ENCODE data around the gene MEIS2. TPM values are rescaled to one million over a fixed set of nuclear protein-coding genes. Genes with fewer than 3 reads are reported as not detected.

Gene MEIS2
- total RNA-seq, 1 donor from 2014 or later, result 20.7 TPM

DNA sequence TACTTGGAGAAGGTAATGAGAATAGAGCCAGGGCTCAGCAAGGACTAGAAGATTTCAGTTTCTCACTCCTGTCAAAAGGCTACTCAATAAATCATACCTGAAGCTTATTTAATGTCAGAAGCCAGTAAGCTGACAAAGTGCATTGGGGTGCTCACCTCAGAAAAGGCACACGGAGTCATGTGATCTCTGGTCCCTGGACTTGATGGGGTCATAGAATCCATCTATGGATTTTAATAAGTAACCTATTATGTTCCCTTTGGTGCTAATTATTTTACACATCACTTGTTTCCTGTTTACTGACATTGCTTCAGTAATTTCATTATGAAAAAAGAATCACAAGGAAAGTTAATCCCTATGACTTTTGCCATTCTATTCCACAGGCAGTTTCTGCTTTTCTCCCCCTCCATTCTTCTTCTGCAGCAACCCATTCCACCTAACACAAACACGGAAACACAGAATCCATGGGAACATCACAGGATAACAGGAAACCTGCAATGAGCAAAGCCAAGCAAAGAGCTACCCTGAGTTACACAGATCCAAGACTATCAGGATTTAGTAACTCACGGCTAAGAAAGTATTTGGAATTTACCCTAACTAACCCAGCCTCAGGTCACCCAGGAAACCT lies 159.6 kb downstream of the MEIS2 start:
- TF ChIP-seq, protein P1, sequence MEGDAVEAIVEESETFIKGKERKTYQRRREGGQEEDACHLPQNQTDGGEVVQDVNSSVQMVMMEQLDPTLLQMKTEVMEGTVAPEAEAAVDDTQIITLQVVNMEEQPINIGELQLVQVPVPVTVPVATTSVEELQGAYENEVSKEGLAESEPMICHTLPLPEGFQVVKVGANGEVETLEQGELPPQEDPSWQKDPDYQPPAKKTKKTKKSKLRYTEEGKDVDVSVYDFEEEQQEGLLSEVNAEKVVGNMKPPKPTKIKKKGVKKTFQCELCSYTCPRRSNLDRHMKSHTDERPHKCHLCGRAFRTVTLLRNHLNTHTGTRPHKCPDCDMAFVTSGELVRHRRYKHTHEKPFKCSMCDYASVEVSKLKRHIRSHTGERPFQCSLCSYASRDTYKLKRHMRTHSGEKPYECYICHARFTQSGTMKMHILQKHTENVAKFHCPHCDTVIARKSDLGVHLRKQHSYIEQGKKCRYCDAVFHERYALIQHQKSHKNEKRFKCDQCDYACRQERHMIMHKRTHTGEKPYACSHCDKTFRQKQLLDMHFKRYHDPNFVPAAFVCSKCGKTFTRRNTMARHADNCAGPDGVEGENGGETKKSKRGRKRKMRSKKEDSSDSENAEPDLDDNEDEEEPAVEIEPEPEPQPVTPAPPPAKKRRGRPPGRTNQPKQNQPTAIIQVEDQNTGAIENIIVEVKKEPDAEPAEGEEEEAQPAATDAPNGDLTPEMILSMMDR (IDR thresholded peaks at IDR 0.05), result no peak
- Histone ChIP-seq H3K27ac (no peak overlapping the region), H3K36me3 (no peaks in the 10 kb centered on the region), H3K4me3 (no peak overlapping the region), H3K27me3 (ENCODE audit: low read depth) (no peaks in the 10 kb centered on the region), H3K4me1 (no peaks in the 10 kb centered on the region), H3K9me3 (no peaks in the 10 kb centered on the region)
- intact Hi-C loops (cut with DNase I), result no loop called here
- DNase-seq (no peak), ATAC-seq (no peak)

GRCh38 chr15:36940219-36940618 lies 160.1 kb downstream of the MEIS2 start:
- H3K27ac ChIP-seq, result no peak overlapping the region
- TF ChIP-seq, protein P1 (IDR thresholded peaks at IDR 0.05), result no peak
- H3K9me3 ChIP-seq, result no peaks in the 10 kb centered on the region
- ATAC-seq, result no peak
- no peaks in the 10 kb centered on the region for H3K36me3 ChIP-seq
- H3K4me1 ChIP-seq, result no peaks in the 10 kb centered on the region
- H3K27me3 ChIP-seq (ENCODE audit: low read depth), result no peaks in the 10 kb centered on the region
- intact Hi-C loops (cut with DNase I), result no loop called here
- DNase-seq, result no peak
- H3K4me3 ChIP-seq, result no peak overlapping the region

GRCh38 chr15:36938764-36939163 lies 161.6 kb downstream of the MEIS2 start:
- intact Hi-C loops (cut with DNase I), result no loop called here
- Histone ChIP-seq H3K27me3 (ENCODE audit: low read depth) (no peaks in the 10 kb centered on the region), H3K36me3 (no peaks in the 10 kb centered on the region), H3K9me3 (no peaks in the 10 kb centered on the region), H3K27ac (no peak overlapping the region), H3K4me1 (no peaks in the 10 kb centered on the region), H3K4me3 (no peak overlapping the region)
- TF ChIP-seq, protein P1 (IDR thresholded peaks at IDR 0.05), result no peak
- ATAC-seq (no peak), DNase-seq (no peak)

- H3K4me1 ChIP-seq, result no peaks in the 10 kb centered on the region
- no peaks in the 10 kb centered on the region for H3K9me3 ChIP-seq
- no peaks in the 10 kb centered on the region for H3K36me3 ChIP-seq
- DNase-seq, result no peak
- ATAC-seq, result no peak
- TF ChIP-seq, protein P1 (IDR thresholded peaks at IDR 0.05), result no peak
- H3K27me3 ChIP-seq (ENCODE audit: low read depth), result no peaks in the 10 kb centered on the region
- intact Hi-C loops (cut with DNase I), result no loop called here
- no peak overlapping the region for H3K4me3 ChIP-seq
- no peak overlapping the region for H3K27ac ChIP-seq
Measured at GRCh38 chr15:36938131-36938530, 162.2 kb downstream of the MEIS2 start.

DNA sequence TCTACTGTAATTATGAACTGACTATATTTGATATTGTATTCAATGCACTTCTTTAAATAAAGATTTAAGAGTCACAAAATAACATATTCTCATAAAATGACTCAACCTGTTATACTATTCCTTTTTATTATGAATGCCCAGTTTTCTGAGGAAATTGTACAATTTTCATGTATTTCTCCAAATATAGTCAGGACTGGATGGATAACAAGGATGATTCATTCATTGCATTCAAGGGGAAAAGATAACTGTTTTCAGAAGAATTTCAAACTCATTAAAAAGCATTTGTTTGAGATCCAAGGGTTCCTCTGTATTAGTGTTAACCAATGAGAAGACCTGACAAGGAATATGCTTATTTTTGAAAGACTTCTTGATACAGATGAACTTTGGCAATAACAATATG lies 163.7 kb downstream of the MEIS2 start:
- TF ChIP-seq, protein P1 (IDR thresholded peaks at IDR 0.05), result no peak
- H3K4me3 ChIP-seq, result no peak overlapping the region
- intact Hi-C loops (cut with DNase I), result no loop called here
- no peaks in the 10 kb centered on the region for H3K36me3 ChIP-seq
- ATAC-seq, result no peak
- H3K9me3 ChIP-seq, result no peaks in the 10 kb centered on the region
- no peaks in the 10 kb centered on the region for H3K27me3 ChIP-seq (ENCODE audit: low read depth)
- DNase-seq, result no peak
- no peaks in the 10 kb centered on the region for H3K4me1 ChIP-seq
- no peak overlapping the region for H3K27ac ChIP-seq
